ENCODE results near the gene CT45A5. TPM values are rescaled to one million over a fixed set of nuclear protein-coding genes. Genes with fewer than 3 reads are reported as not detected.
"Not testable (repeated sequence)": the region's sequence is repeated elsewhere in the genome, so short reads cannot be mapped to it uniquely, and the experiment has no call there.

CT45A5 gene
- total RNA-seq, 2 experiments from 2014 or later = not detected

DNA sequence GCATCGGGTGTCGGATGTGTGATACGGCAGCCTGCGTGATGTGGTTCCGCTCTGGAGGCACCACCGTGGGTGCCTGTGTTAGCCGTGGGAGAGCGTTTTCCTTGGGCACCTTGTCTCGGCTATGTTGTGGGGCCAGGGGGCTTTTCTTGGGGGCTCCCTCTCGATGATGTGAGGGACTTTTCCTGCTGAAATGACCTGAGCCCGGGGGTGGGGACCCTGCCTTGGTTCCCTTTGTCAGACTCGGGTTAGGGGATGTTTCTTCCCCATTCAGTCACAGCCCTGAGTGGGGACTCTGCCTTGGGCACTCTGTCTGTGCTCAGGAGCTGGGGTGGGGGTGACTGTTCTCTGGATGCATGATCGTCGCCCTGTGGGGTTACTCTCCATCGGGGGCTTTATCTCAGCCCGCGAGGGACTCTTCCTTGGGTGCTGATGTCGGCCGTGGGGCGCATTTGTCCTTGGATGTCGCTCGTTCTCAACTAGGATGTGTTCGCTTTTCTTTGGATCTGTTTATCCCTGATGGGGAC, 44.0 kb downstream of the CT45A5 start:
- Histone ChIP-seq H3K4me2 (ENCODE audit: low read length) (no peak overlapping the region), H3K9me2 (ENCODE audit: insufficient read depth, low read length) (no peaks in the 10 kb centered on the region), H4K20me1 (ENCODE audit: insufficient read depth, low read length) (no peaks in the 10 kb centered on the region), H3K4me3 (ENCODE audit: low read depth, low read length, poor library complexity, severe bottlenecking) (no peak overlapping the region), H3K79me2 (ENCODE audit: insufficient read depth, low read depth, low read length) (no peaks in the 10 kb centered on the region), H3K36me3 (ENCODE audit: insufficient read depth, low read length) (no peaks in the 10 kb centered on the region), H3K9me3 (ENCODE audit: low read length) (no peaks in the 10 kb centered on the region), H3K27ac (ENCODE audit: low read depth, low read length, poor library complexity, severe bottlenecking) (no peak overlapping the region), H2AFZ (ENCODE audit: low read length) (no peak overlapping the region), H3K4me1 (ENCODE audit: insufficient read depth, low read length, poor library complexity, severe bottlenecking) (no peaks in the 10 kb centered on the region)
- no peak for DNase-seq (ENCODE audit: low spot score)
- CTCF ChIA-PET (ENCODE audit: unreplicated experiment) = no interaction called here
- intact Hi-C loops (cut with micrococcal nuclease; ENCODE audit: unreplicated experiment) = no loop called here
- BruUV-seq (replicated peaks) = no TSS peak
- POLR2A ChIA-PET = no interaction called here
- TF ChIP-seq EZH2phosphoT487 (IDR thresholded peaks at IDR 0.05; ENCODE audit: borderline replicate concordance, low read depth, low read length) = no peak
- TF ChIP-seq, protein P1, sequence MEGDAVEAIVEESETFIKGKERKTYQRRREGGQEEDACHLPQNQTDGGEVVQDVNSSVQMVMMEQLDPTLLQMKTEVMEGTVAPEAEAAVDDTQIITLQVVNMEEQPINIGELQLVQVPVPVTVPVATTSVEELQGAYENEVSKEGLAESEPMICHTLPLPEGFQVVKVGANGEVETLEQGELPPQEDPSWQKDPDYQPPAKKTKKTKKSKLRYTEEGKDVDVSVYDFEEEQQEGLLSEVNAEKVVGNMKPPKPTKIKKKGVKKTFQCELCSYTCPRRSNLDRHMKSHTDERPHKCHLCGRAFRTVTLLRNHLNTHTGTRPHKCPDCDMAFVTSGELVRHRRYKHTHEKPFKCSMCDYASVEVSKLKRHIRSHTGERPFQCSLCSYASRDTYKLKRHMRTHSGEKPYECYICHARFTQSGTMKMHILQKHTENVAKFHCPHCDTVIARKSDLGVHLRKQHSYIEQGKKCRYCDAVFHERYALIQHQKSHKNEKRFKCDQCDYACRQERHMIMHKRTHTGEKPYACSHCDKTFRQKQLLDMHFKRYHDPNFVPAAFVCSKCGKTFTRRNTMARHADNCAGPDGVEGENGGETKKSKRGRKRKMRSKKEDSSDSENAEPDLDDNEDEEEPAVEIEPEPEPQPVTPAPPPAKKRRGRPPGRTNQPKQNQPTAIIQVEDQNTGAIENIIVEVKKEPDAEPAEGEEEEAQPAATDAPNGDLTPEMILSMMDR (conservative IDR thresholded peaks at IDR 0.05; ENCODE audit: low read length) = no peak

GRCh38 chrX:135740681-135741149, 44.6 kb downstream of the CT45A5 start:
- peak; percentile 5 for DNase-seq (ENCODE audit: low spot score)
- intact Hi-C loops (cut with micrococcal nuclease; ENCODE audit: unreplicated experiment) = no loop called here
- no TSS peak for BruUV-seq (replicated peaks)
- Histone ChIP-seq H3K4me2 (ENCODE audit: low read length) (no peak overlapping the region), H4K20me1 (ENCODE audit: insufficient read depth, low read length) (no peaks in the 10 kb centered on the region), H3K4me3 (ENCODE audit: low read depth, low read length, poor library complexity, severe bottlenecking) (no peak overlapping the region), H3K9me2 (ENCODE audit: insufficient read depth, low read length) (no peaks in the 10 kb centered on the region), H3K36me3 (ENCODE audit: insufficient read depth, low read length) (no peaks in the 10 kb centered on the region), H2AFZ (ENCODE audit: low read length) (no peak overlapping the region), H3K9me3 (ENCODE audit: low read length) (no peaks in the 10 kb centered on the region), H3K27ac (ENCODE audit: low read depth, low read length, poor library complexity, severe bottlenecking) (no peak overlapping the region), H3K79me2 (ENCODE audit: insufficient read depth, low read depth, low read length) (no peaks in the 10 kb centered on the region), H3K4me1 (ENCODE audit: insufficient read depth, low read length, poor library complexity, severe bottlenecking) (no peaks in the 10 kb centered on the region)
- TF ChIP-seq, protein P1 (conservative IDR thresholded peaks at IDR 0.05; ENCODE audit: low read length) = peak; percentile 58
- no peak for TF ChIP-seq EZH2phosphoT487 (IDR thresholded peaks at IDR 0.05; ENCODE audit: borderline replicate concordance, low read depth, low read length)
- ChIA-PET POLR2A (no interaction called here), CTCF (ENCODE audit: unreplicated experiment) (no interaction called here)

DNA sequence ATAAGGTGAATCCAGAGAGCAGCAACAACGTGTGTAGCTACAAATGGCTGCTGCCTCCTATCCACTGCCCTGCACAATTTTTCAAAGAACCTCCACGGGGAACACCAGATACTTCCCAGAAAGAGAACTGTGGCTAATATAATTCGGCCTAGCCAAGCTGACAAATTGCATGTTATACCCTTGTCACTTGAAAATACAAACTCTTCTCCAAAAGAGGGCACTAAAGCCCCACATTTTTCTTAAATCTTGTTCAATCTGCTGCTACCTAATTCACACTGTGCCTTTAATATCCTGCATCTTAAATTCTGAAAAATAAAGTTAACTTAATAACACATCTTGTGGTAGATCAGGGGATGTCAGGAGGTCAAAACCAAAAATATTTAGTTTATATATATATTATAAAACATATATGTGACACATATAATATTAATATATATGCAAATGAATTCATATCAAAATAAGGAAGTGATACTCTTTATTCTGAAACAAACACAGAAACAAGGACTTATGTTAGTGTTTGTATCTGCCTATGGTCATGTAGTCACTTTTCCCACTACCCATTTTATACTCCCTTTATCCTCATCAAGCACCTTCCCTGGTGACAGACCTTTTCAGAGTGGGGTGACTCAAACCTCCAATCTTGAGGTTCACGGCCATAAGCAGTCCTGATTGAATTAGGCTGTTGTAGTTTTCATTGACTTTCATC, 47.8 kb downstream of the CT45A5 start:
- Histone ChIP-seq H3K4me2 (ENCODE audit: low read length) (no peak overlapping the region), H3K79me2 (ENCODE audit: insufficient read depth, low read depth, low read length) (no peaks in the 10 kb centered on the region), H3K9me3 (ENCODE audit: low read length) (no peaks in the 10 kb centered on the region), H2AFZ (ENCODE audit: low read length) (no peak overlapping the region), H3K9me2 (ENCODE audit: insufficient read depth, low read length) (no peaks in the 10 kb centered on the region), H3K36me3 (ENCODE audit: insufficient read depth, low read length) (no peaks in the 10 kb centered on the region), H4K20me1 (ENCODE audit: insufficient read depth, low read length) (no peaks in the 10 kb centered on the region), H3K27ac (ENCODE audit: low read depth, low read length, poor library complexity, severe bottlenecking) (no peak overlapping the region), H3K4me1 (ENCODE audit: insufficient read depth, low read length, poor library complexity, severe bottlenecking) (no peaks in the 10 kb centered on the region), H3K4me3 (ENCODE audit: low read depth, low read length, poor library complexity, severe bottlenecking) (no peak overlapping the region)
- POLR2A ChIA-PET = no interaction called here
- intact Hi-C loops (cut with micrococcal nuclease; ENCODE audit: unreplicated experiment) = no loop called here
- no peak for TF ChIP-seq EZH2phosphoT487 (IDR thresholded peaks at IDR 0.05; ENCODE audit: borderline replicate concordance, low read depth, low read length)
- TF ChIP-seq, protein P1 (conservative IDR thresholded peaks at IDR 0.05; ENCODE audit: low read length) = peak; percentile 40; the same call in 1 of the 2 replicates
- CTCF ChIA-PET (ENCODE audit: unreplicated experiment) = no interaction called here
- BruUV-seq (replicated peaks) = no TSS peak
- peak; percentile 5 for DNase-seq (ENCODE audit: low spot score)

DNA sequence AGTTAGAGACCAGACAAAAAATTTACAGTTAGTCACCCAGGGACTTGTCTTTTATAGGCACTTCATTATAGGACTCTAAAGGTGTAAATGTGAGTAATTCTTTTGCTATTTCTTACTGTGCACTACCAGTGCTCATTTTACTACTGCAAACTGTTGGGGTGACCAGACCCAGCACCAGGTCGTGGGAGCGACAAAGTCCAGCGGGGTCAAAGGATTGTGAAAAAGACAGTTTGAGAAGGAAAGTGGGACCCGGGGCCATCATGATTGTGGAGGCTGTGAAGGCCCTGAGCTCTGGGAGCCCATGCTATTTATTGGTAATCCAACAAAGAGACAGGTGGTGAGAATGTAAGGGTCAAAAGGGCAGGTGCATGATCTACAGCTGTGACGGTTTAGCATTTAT, 50.6 kb downstream of the CT45A5 start:
- H3K4me2 ChIP-seq (ENCODE audit: low read length); H3K9me2 ChIP-seq (ENCODE audit: insufficient read depth, low read length); H3K4me3 ChIP-seq (ENCODE audit: low read depth, low read length, poor library complexity, severe bottlenecking); H3K9me3 ChIP-seq (ENCODE audit: low read length); H3K4me1 ChIP-seq (ENCODE audit: insufficient read depth, low read length, poor library complexity, severe bottlenecking); H2AFZ ChIP-seq (ENCODE audit: low read length); intact Hi-C loops (cut with micrococcal nuclease; ENCODE audit: unreplicated experiment); BruUV-seq (replicated peaks); H4K20me1 ChIP-seq (ENCODE audit: insufficient read depth, low read length); POLR2A ChIA-PET; H3K36me3 ChIP-seq (ENCODE audit: insufficient read depth, low read length); H3K79me2 ChIP-seq (ENCODE audit: insufficient read depth, low read depth, low read length); DNase-seq (ENCODE audit: low spot score); CTCF ChIA-PET (ENCODE audit: unreplicated experiment); H3K27ac ChIP-seq (ENCODE audit: low read depth, low read length, poor library complexity, severe bottlenecking): not testable (repeated sequence)
